Measurements from ENCODE around the gene RAB11A. TPM values are rescaled to one million over a fixed set of nuclear protein-coding genes. Genes with fewer than 3 reads are reported as not detected.

RAB11A gene
- total and polyA plus RNA-seq, 2 donors (not counting 1 experiment from before 2014, with no cell fraction given), result 83.2 to 126 TPM

DNA sequence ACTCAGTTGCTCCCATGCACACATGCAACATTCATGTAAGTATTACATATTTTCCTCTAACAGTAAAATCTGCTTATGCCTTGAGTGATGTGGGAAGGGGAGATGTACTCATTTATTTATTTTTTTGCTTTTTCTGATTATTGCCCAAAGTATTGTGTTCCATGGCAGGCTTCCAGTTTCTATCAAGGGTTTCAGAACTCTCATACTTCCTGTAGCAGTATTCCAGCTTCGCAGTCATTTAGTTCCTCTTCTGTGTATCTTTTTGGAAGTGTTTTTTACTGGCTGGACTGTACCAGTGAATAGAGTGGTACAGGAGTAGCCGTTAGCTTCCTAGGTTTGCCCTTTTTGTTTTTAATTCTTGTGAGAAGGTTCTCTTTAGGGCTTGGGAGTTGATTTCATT, 26.9 kb downstream of the RAB11A start:
- ATAC-seq (ENCODE audit: low read depth) (no peak), DNase-seq (no peak)
- no peaks in the 10 kb centered on the region for H3K27me3 Mint-ChIP-seq
- peaks cover 4% of the 10 kb centered on the region for H4K20me1 ChIP-seq (ENCODE audit: control insufficient read depth, insufficient read depth, low read length, poor library complexity, severe bottlenecking)
- no peaks in the 10 kb centered on the region for H3K79me2 ChIP-seq (ENCODE audit: control insufficient read depth, insufficient read depth, low read length)
- no peak overlapping the region for H2AFZ ChIP-seq (ENCODE audit: insufficient read depth, low read depth, low read length, poor library complexity, severe bottlenecking)
- no peak overlapping the region for H3K4me3 ChIP-seq (ENCODE audit: control extremely low read depth in 1 of 5, extremely low read depth in 1 of 5, insufficient read depth in 1 of 5, low read depth in 2 of 5, low read length in 4 of 5)
- WGBS (ENCODE audit: insufficient coverage), result 76% methylated on average over 2 of the region's 2 CpGs
- H3K27ac Mint-ChIP-seq, result no peak overlapping the region
- H3K9ac ChIP-seq (ENCODE audit: low read length), result no peak overlapping the region
- ChIA-PET CTCF (no interaction called here), POLR2A (interaction anchor here (0.6 kb wide), 1 partner anchor 14 kb away, joined by 6 read pairs; no protein-coding TSS in a partner anchor)
- H3K27me3 ChIP-seq (replicated peaks in 1 of 4; ENCODE audit: control extremely low read depth in 1 of 4, control insufficient read depth in 3 of 4, insufficient read depth in 4 of 4, low read length in 3 of 4), result no peaks in the 10 kb centered on the region
- no peak overlapping the region for H3K27ac ChIP-seq (ENCODE audit: low read length in 2 of 2)
- H3K36me3 ChIP-seq (replicated peaks in 1 of 2; ENCODE audit: control extremely low read depth in 1 of 2, control insufficient read depth in 1 of 2, extremely low read depth in 1 of 2, insufficient read depth in 2 of 2, low read length in 1 of 2), result peaks cover under 1 to 41% of the 10 kb centered on the region in 2 experiments
- no peak overlapping the region for H3K4me2 ChIP-seq (replicated peaks; ENCODE audit: low read depth, low read length, poor library complexity, severe bottlenecking)
- H3K4me1 ChIP-seq (ENCODE audit: control insufficient read depth in 2 of 2, insufficient read depth in 2 of 2, low read length in 2 of 2), result peaks cover 0 to 4% of the 10 kb centered on the region in 2 donors
- peaks cover 6% of the 10 kb centered on the region for H3K4me1 Mint-ChIP-seq
- H3K4me3 Mint-ChIP-seq, result no peak overlapping the region
- no peak for TF ChIP-seq EZH2 (IDR thresholded peaks at IDR 0.05; ENCODE audit: borderline replicate concordance, insufficient read depth, low read depth, low read length, poor library complexity, severe bottlenecking)
- TF ChIP-seq CTCF (IDR thresholded peaks at IDR 0.05), result no peak
- no peaks in the 10 kb centered on the region for H3K9me3 Mint-ChIP-seq (ENCODE audit: insufficient read depth)
- H3K9me3 ChIP-seq (ENCODE audit: control extremely low read depth in 1 of 3, control insufficient read depth in 2 of 3, insufficient read depth in 1 of 3, low read length in 2 of 3), result no peaks in the 10 kb centered on the region
- intact Hi-C loops (cut with micrococcal nuclease), result no loop called here

DNA sequence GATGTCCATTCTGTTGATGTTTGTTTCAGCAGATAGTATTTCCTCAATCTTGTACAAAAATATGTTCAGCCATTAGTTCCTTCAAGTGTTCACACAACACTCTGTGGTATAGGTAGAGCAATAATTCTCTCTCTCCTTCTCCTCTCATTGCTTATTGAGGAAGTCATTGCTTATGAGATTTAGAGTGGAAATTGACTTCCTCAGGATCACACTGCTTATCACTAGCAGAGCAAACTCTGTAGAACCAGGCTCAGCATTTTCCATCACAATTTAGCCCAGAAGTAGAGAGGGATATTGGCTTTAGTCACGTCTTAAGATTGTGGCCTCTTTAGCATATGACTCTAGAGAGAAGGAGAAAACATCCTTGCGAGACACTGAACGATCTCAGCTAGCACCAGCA, 31.2 kb downstream of the RAB11A start:
- no peaks in the 10 kb centered on the region for H3K27me3 Mint-ChIP-seq
- H3K9me3 Mint-ChIP-seq (ENCODE audit: insufficient read depth), result no peaks in the 10 kb centered on the region
- no peak overlapping the region for H3K4me3 ChIP-seq (ENCODE audit: control extremely low read depth in 1 of 5, extremely low read depth in 1 of 5, insufficient read depth in 1 of 5, low read depth in 2 of 5, low read length in 4 of 5)
- peaks cover 5% of the 10 kb centered on the region for H3K79me2 ChIP-seq (ENCODE audit: control insufficient read depth, insufficient read depth, low read length)
- ChIA-PET POLR2A (no interaction called here), CTCF (interaction anchor here (1.7 kb wide), 1 partner anchor 31 kb away, joined by 5 read pairs; the partner anchor contains the start of gene RAB11A)
- no peaks in the 10 kb centered on the region for H4K20me1 ChIP-seq (ENCODE audit: control insufficient read depth, insufficient read depth, low read length, poor library complexity, severe bottlenecking)
- H3K9ac ChIP-seq (ENCODE audit: low read length), result no peak overlapping the region
- H3K9me3 ChIP-seq (ENCODE audit: control extremely low read depth in 1 of 3, control insufficient read depth in 2 of 3, insufficient read depth in 1 of 3, low read length in 2 of 3), result no peaks in the 10 kb centered on the region
- ATAC-seq (ENCODE audit: low read depth), result no peak
- intact Hi-C loops (cut with micrococcal nuclease), result no loop called here
- DNase-seq, result no peak
- no peak overlapping the region for H2AFZ ChIP-seq (ENCODE audit: insufficient read depth, low read depth, low read length, poor library complexity, severe bottlenecking)
- peaks cover 22 to 37% of the 10 kb centered on the region in 2 donors for H3K4me1 ChIP-seq (ENCODE audit: control insufficient read depth in 2 of 2, insufficient read depth in 2 of 2, low read length in 2 of 2)
- no peak overlapping the region for H3K4me2 ChIP-seq (replicated peaks; ENCODE audit: low read depth, low read length, poor library complexity, severe bottlenecking)
- H3K27ac Mint-ChIP-seq, result no peak overlapping the region
- H3K27ac ChIP-seq (ENCODE audit: low read length in 2 of 2), result no peak overlapping the region
- H3K4me1 Mint-ChIP-seq, result peaks cover 38% of the 10 kb centered on the region
- H3K36me3 ChIP-seq (replicated peaks in 1 of 2; ENCODE audit: control extremely low read depth in 1 of 2, control insufficient read depth in 1 of 2, extremely low read depth in 1 of 2, insufficient read depth in 2 of 2, low read length in 1 of 2), result peaks cover 0 to 37% of the 10 kb centered on the region in 2 experiments
- no peak for TF ChIP-seq EZH2 (IDR thresholded peaks at IDR 0.05; ENCODE audit: borderline replicate concordance, insufficient read depth, low read depth, low read length, poor library complexity, severe bottlenecking)
- no peak for TF ChIP-seq CTCF (IDR thresholded peaks at IDR 0.05)
- no peak overlapping the region for H3K4me3 Mint-ChIP-seq
- WGBS (ENCODE audit: insufficient coverage), result 100% methylated on average over 2 of the region's 3 CpGs
- no peaks in the 10 kb centered on the region for H3K27me3 ChIP-seq (replicated peaks in 1 of 4; ENCODE audit: control extremely low read depth in 1 of 4, control insufficient read depth in 3 of 4, insufficient read depth in 4 of 4, low read length in 3 of 4)
